H1 (cell line): ENCODE measurements around the gene ELOVL6. TPM values are rescaled to one million over a fixed set of nuclear protein-coding genes. Genes with fewer than 3 reads are reported as not detected.
"Not testable (repeated sequence)": the region's sequence is repeated elsewhere in the genome, so short reads cannot be mapped to it uniquely, and the experiment has no call there.

Experiments used
- CTCF ChIA-PET: fragments of 300-600 bp; sonication (Branson Sonifier 250); formaldehyde crosslinking; loops from one replicate; lab custom pipeline; 2021; ENCODE audit not compliant: partially characterized antibody; lab: Charles Lee
- POLR2A ChIA-PET: fragments of 300-600 bp; sonication (Branson Sonifier 250); formaldehyde crosslinking; loops from one replicate; lab custom pipeline; 2021; ENCODE audit warnings: inconsistent platforms; ENCODE audit not compliant: partially characterized antibody; lab: Charles Lee
- DNase-seq, 2 experiments: peaks; one replicate each; pipeline versions ENCODE4 v3.0.0 to v3.0.0-alpha.2; 2010 to 2022; ENCODE audit warnings: low spot score in 2 of 2, low read depth in 1 of 2, mixed read lengths in 1 of 2
- FAIRE-seq: peaks from 2 replicates; lab custom pipeline; 2011; peaks lifted over from hg19 to GRCh38; lab: Jason Lieb, UNC
- H2AFZ ChIP-seq: 2 replicates; pipeline ENCODE4 v1.8.1; 2012; ENCODE audit warnings: low read length, inconsistent platforms
- H2AK5ac ChIP-seq: 2 replicates; pipeline ENCODE4 v1.6.1; 2013; ENCODE audit warnings: low read depth, low read length
- H2BK120ac ChIP-seq: replicated peaks from 2 replicates; pipeline ENCODE3; 2013; ENCODE audit warnings: low read depth, low read length, inconsistent platforms
- H2BK12ac ChIP-seq: 2 replicates; pipeline ENCODE4 v1.6.1; 2013; ENCODE audit warnings: low read depth, low read length
- H2BK15ac ChIP-seq: 2 replicates; pipeline ENCODE4 v1.6.1; 2013; ENCODE audit warnings: low read length
- H2BK20ac ChIP-seq: 2 replicates; pipeline ENCODE4 v1.6.1; 2013; ENCODE audit warnings: low read length
- H2BK5ac ChIP-seq: 2 replicates; pipeline ENCODE4 v1.6.1; 2013; ENCODE audit warnings: low read depth, low read length
- H3K14ac ChIP-seq: 2 replicates; pipeline ENCODE4 v1.6.1; 2013; ENCODE audit warnings: inconsistent platforms; ENCODE audit not compliant: insufficient read length
- H3K18ac ChIP-seq: 2 replicates; pipeline ENCODE4 v1.6.1; 2013; ENCODE audit warnings: low read length; ENCODE audit errors: extremely low read depth
- H3K23ac ChIP-seq: 2 replicates; pipeline ENCODE4 v1.6.1; 2013; ENCODE audit warnings: inconsistent platforms; ENCODE audit not compliant: insufficient read length
- H3K23me2 ChIP-seq: 2 replicates; pipeline ENCODE4 v1.6.1; 2013; ENCODE audit warnings: low read depth, low read length
- H3K27ac ChIP-seq: 2 replicates; pipeline ENCODE4 v1.6.1; 2011; ENCODE audit warnings: low read depth, low read length, inconsistent platforms
- H3K27me3 ChIP-seq, 4 experiments: replicated peaks in 1 of 4; 1 replicate in 1 of 4; 2 replicates in 3 of 4; pipeline versions ENCODE4 v1.6.1 to v1.8.1; 2011 to 2013; ENCODE audit warnings: low read length in 3 of 4, mild to moderate bottlenecking in 3 of 4, inconsistent platforms in 2 of 4, mixed read lengths in 2 of 4, moderate library complexity in 1 of 4; ENCODE audit not compliant: control insufficient read depth in 3 of 4, insufficient read depth in 3 of 4; ENCODE audit errors: extremely low read depth in 1 of 4
- H3K36me3 ChIP-seq, 4 experiments: 2 replicates each; pipeline versions ENCODE4 v1.6.1 to v1.8.1; 2011 to 2013; ENCODE audit warnings: mild to moderate bottlenecking in 4 of 4, low read length in 3 of 4, moderate library complexity in 2 of 4, control low read depth in 1 of 4, inconsistent platforms in 1 of 4; ENCODE audit not compliant: insufficient read depth in 4 of 4, control insufficient read depth in 2 of 4
- H3K4ac ChIP-seq: replicated peaks from 2 replicates; pipeline ENCODE3; 2013; ENCODE audit warnings: low read length, low read depth, mixed read lengths, inconsistent platforms; ENCODE audit not compliant: insufficient read length
- H3K4me1 ChIP-seq, 4 experiments: replicated peaks in 1 of 4; 1 replicate in 1 of 4; 2 replicates in 3 of 4; pipeline versions ENCODE4 v1.6.1 to v1.8.1; 2011 to 2013; ENCODE audit warnings: low read length in 3 of 4, inconsistent platforms in 2 of 4, mixed read lengths in 1 of 4; ENCODE audit not compliant: insufficient read depth in 4 of 4, control insufficient read depth in 3 of 4
- H3K4me2 ChIP-seq, 2 experiments: 2 replicates each; pipeline versions ENCODE4 v1.6.1 to v1.8.1; 2011 to 2013; ENCODE audit warnings: low read depth in 2 of 2, low read length in 2 of 2, control low read depth in 1 of 2, inconsistent platforms in 1 of 2, mild to moderate bottlenecking in 1 of 2; ENCODE audit not compliant: insufficient read depth in 1 of 2
- H3K4me3 ChIP-seq, 4 experiments: fragments of 200-600, 300-600 bp in 1 of 4; sonication (generic), shearing (Covaris generic), sonication (Bioruptor Twin) in 1 of 4; 2 replicates each; pipeline versions ENCODE4 v1.5.1 to v1.8.1; 2011 to 2016; ENCODE audit warnings: low read length in 4 of 4, low read depth in 3 of 4, control low read depth in 2 of 4, inconsistent platforms in 2 of 4, mild to moderate bottlenecking in 2 of 4, mixed read lengths in 1 of 4, moderate library complexity in 1 of 4; ENCODE audit not compliant: insufficient read depth in 2 of 4; ENCODE audit errors: extremely low read depth in 1 of 4
- H3K56ac ChIP-seq: replicated peaks from 2 replicates; pipeline ENCODE3; 2013; ENCODE audit warnings: low read depth, mild to moderate bottlenecking, mixed read lengths, low read length, inconsistent platforms; ENCODE audit not compliant: insufficient read length
- H3K79me1 ChIP-seq: 2 replicates; pipeline ENCODE4 v1.6.1; 2013; ENCODE audit warnings: low read depth, low read length, control low read depth
- H3K79me2 ChIP-seq, 2 experiments: 2 replicates each; pipeline versions ENCODE4 v1.6.1 to v1.8.1; 2012 to 2013; ENCODE audit warnings: low read length in 2 of 2, mild to moderate bottlenecking in 2 of 2, inconsistent platforms in 1 of 2; ENCODE audit not compliant: insufficient read depth in 2 of 2, control insufficient read depth in 1 of 2
- H3K9ac ChIP-seq, 4 experiments: replicated peaks in 1 of 4; 1 replicate in 1 of 4; 2 replicates in 3 of 4; pipeline versions ENCODE4 v1.6.1 to v1.8.1; 2011 to 2013; ENCODE audit warnings: low read depth in 3 of 4, low read length in 3 of 4, control low read depth in 2 of 4, mild to moderate bottlenecking in 2 of 4, moderate library complexity in 2 of 4, inconsistent platforms in 1 of 4; ENCODE audit errors: extremely low read depth in 1 of 4
- H3K9me3 ChIP-seq, 2 experiments: 2 replicates each; pipeline versions ENCODE4 v1.6.1 to v1.8.1; 2012 to 2013; ENCODE audit warnings: mild to moderate bottlenecking in 2 of 2, moderate library complexity in 2 of 2, control low read depth in 1 of 2, inconsistent platforms in 1 of 2, low read depth in 1 of 2, low read length in 1 of 2, mixed read lengths in 1 of 2; ENCODE audit not compliant: insufficient read depth in 2 of 2
- H4K20me1 ChIP-seq, 2 experiments: replicated peaks in 1 of 2; 2 replicates each; pipeline versions ENCODE3 to v1.8.1; 2011 to 2013; ENCODE audit warnings: inconsistent platforms in 2 of 2, low read length in 2 of 2, mild to moderate bottlenecking in 1 of 2; ENCODE audit not compliant: insufficient read depth in 2 of 2, control insufficient read depth in 1 of 2
- H4K5ac ChIP-seq: 2 replicates; pipeline ENCODE4 v1.6.1; 2013; ENCODE audit warnings: low read length, low read depth, mixed read lengths, inconsistent platforms; ENCODE audit not compliant: insufficient read length
- H4K8ac ChIP-seq: 2 replicates; pipeline ENCODE4 v1.8.0; 2013; ENCODE audit warnings: mild to moderate bottlenecking, moderate library complexity, low read length, inconsistent platforms; ENCODE audit not compliant: insufficient read depth; ENCODE audit errors: extremely low read depth
- H4K91ac ChIP-seq: replicated peaks from 2 replicates; pipeline ENCODE3; 2013; ENCODE audit warnings: low read length, mixed read lengths, inconsistent platforms; ENCODE audit not compliant: insufficient read length
- WGBS, 2 experiments: shearing (Covaris generic) in 1 of 2; methylation state at CpG; one replicate each; pipeline versions ENCODE4 v1.1.6 to v1.1.7; 2013 to 2015; ENCODE audit warnings: low lambda C conversion rate in 2 of 2, mixed read lengths in 2 of 2, inconsistent platforms in 1 of 2, low coverage in 1 of 2, missing lambda C conversion rate in 1 of 2; ENCODE audit not compliant: insufficient replicate concordance in 2 of 2, insufficient coverage in 1 of 2, insufficient read length in 1 of 2; ENCODE audit errors: extremely low coverage in 1 of 2, missing lambda C conversion rate in 1 of 2; 5-methylcytosine and 5-hydroxymethylcytosine counted together
- polyA plus RNA-seq, 7 experiments: library from polyadenylated mRNA; depleted of rRNA in 3 of 7; stranded (reverse) in 5 of 7; unstranded in 2 of 7; fragments of >200 nt in 5 of 7; fragments of 200-250 nt in 2 of 7; gene quantifications; 1 replicate in 5 of 7; 2 replicates in 1 of 7; 4 replicates in 1 of 7; pipeline versions ENCODE4 v1.2.1 to v1.2.3, GENCODE V29; 2011 to 2013; ENCODE audit warnings: missing spikeins in 2 of 7, mixed read lengths in 2 of 7
- total RNA-seq: library from RNA; stranded (reverse); fragmentation: NEBNext Ultra II Directional; extraction: Animal tissue kit (Norgen Biotek cat#: 25700); gene quantifications from 2 replicates; pipeline ENCODE4 v1.2.1, GENCODE V29; 2021

Gene ELOVL6
- total and polyA plus RNA-seq, 2 of the 8 experiments (the other 6 are each of a cell fraction or from before 2014, with no cell fraction given) = 27.8 to 86.6 TPM

DNA sequence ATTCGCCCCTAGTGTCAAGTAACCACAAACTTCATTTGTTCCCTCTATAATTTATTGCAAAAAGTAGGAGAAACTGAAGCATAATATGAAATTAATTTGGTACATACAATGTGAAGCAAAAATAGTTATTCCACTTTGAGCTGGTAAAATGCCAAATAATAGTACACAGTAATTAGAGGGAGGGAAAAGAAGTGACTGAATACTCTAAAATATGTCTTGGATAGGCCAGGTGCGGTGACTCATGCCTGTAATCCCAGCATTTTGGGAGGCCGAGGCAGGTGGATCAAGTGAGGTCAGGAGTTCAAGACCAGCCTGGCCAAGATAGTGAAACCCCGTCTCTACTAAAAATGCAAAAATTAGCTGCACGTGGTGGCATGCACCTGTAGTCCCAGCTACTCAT is 41.2 kb downstream of the ELOVL6 start:
- not testable (repeated sequence) for H2AK5ac ChIP-seq, H3K36me3 ChIP-seq, FAIRE-seq, H2BK20ac ChIP-seq, H3K4ac ChIP-seq, H3K27ac ChIP-seq, H3K23ac ChIP-seq, H4K5ac ChIP-seq, H4K20me1 ChIP-seq, H2BK12ac ChIP-seq, H4K8ac ChIP-seq, H3K9ac ChIP-seq, DNase-seq, H3K23me2 ChIP-seq, H3K4me3 ChIP-seq, H3K56ac ChIP-seq, H3K4me1 ChIP-seq, H2AFZ ChIP-seq, H4K91ac ChIP-seq, H2BK5ac ChIP-seq, H2BK120ac ChIP-seq, H3K79me1 ChIP-seq, H3K14ac ChIP-seq, H3K4me2 ChIP-seq, H2BK15ac ChIP-seq, H3K18ac ChIP-seq, H3K27me3 ChIP-seq, H3K9me3 ChIP-seq
- peaks cover 3 to 80% of the 10 kb centered on the region in 2 experiments; a peak in 2 of 4 replicates for H3K79me2 ChIP-seq
- WGBS, 2 experiments = 91% methylated on average over 5 of the region's 5 CpGs; no CpG with 5 or more reads in 1 of the 2 experiments
- ChIA-PET POLR2A (interaction anchor here (0.8 to 1.2 kb wide), 2 partner anchors 12 to 17 kb away, joined by 3 read pairs; no protein-coding TSS in a partner anchor), CTCF (interaction anchor here (1.1 kb wide), 1 partner anchor 187 kb away, joined by 5 read pairs; no protein-coding TSS in a partner anchor)
